Stimulated activated CD4-positive, alpha-beta T cell treated with anti-CD3 and anti-CD28 coated beads, Interleukin-4, amount 100 ng/mL, for 24 hours (primary cell): ENCODE data around the gene SUDS3.

Experiments used
- DNase-seq: peaks from one replicate; pipeline ENCODE4 v3.0.0-alpha.2; 2020

The SUDS3 gene

DNA sequence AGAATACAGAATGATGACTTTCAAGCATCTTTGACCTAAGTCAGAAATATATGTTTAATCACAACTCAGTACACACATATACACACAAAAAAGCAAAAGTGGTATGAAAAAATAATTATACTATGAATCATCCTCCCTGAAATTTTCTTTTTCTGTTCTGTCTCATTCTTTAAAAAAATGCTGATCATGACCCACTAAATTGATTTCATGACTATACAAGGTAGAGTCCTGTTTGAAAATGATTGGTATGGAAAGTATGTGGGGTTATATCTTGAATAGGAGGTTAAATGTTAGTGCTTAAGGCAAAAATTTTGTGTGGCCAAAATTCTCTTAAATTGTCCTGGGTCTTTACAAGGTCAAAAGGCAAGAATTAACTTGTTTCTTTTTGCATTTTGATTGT is 80.4 kb downstream of the SUDS3 start:
- DNase-seq, result no peak

GRCh38 chr12:118459110-118459509 is 82.8 kb downstream of the SUDS3 start:
- no peak for DNase-seq

- DNase-seq, result no peak
Observed at GRCh38 chr12:118463677-118464076, 87.3 kb downstream of the SUDS3 start.

- DNase-seq, result no peak
Observed at GRCh38 chr12:118465706-118466105, 89.4 kb downstream of the SUDS3 start.
